ENCODE measurements around the gene KCNK4.

The KCNK4 gene

DNA sequence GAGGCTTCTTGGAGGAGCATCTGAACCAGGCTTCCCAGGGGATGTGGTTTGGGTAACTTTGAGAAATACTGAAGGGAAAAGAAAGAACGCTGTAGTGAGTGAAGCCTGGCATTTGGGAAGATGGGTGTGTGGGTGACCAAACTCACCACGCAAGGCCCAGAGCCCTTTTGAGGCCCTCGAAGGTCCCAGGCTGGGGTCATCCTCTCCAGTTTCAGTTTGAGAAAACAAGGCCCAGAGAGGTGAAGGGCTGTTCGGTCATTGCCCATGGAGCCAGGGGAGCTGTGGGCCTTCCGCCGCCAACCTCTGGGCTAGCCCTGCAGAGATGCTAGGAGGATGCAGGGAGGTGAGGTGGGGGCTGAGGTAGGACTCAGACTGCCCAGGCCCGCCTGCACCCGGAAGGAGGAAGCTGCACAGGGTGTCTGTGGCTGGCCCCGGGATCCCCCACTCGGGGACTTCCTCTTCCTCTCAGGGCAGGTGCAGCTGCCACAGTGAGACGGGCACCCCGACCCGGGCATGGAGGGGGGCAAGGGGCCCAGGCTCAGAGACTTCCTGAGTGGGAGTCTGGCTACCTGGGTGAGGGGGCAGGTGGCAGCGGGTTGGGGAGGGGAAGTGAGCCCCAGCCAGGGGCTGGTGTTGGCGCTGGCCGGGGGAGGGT lies 48.8 kb downstream of the KCNK4 start, which contains the start of gene CCDC88B:
Gene CCDC88B, plus strand, starts transcription at position 451 of the 655 bp plus-strand sequence. Its CDS starts 63 bp downstream, at position 514.
- Histone ChIP-seq H3K79me2 (ENCODE audit: insufficient read depth, low read length) (peaks cover 21% of the 10 kb centered on the region; the same call in 1 of the 2 replicates), H3K4me2 (ENCODE audit: low read depth, low read length, poor library complexity, severe bottlenecking) (peak within 1 kb of the TSS; percentile 82), H3K4me3 (ENCODE audit: low read length, poor library complexity, severe bottlenecking) (peak within 1 kb of the TSS; percentile 92), H3K36me3 (ENCODE audit: insufficient read depth, low read length) (no peaks in the 10 kb centered on the region), H3F3A (ENCODE audit: low read depth) (no peaks in the 10 kb centered on the region), H3K9me2 (replicated peaks; ENCODE audit: low read depth, low read length) (no peaks in the 10 kb centered on the region), H3K27me3 (ENCODE audit: insufficient read depth, low read length, poor library complexity, severe bottlenecking) (no peaks in the 10 kb centered on the region), H3K9ac (ENCODE audit: low read depth, low read length, poor library complexity, severe bottlenecking) (peak within 1 kb of the TSS; percentile 86), H3K9me3 (ENCODE audit: insufficient read depth, low read depth, low read length) (no peaks in the 10 kb centered on the region), H4K20me1 (ENCODE audit: insufficient read depth, low read length, poor library complexity, severe bottlenecking) (peaks cover 22% of the 10 kb centered on the region), H2AFZ (ENCODE audit: low read length) (peak within 1 kb of the TSS; percentile 74), H3K4me1 (ENCODE audit: insufficient read depth, low read length, poor library complexity, severe bottlenecking) (peaks cover 13% of the 10 kb centered on the region)
- TF ChIP-seq EZH2phosphoT487 (IDR thresholded peaks at IDR 0.05; ENCODE audit: borderline replicate concordance), result no peak
- TF ChIP-seq CTCF (conservative IDR thresholded peaks at IDR 0.05; ENCODE audit: low read length), result no peak

- peaks cover 21% of the 10 kb centered on the region; the same call in 1 of the 2 replicates for H3K79me2 ChIP-seq (ENCODE audit: insufficient read depth, low read length)
- peak overlapping the region; percentile 74 for H2AFZ ChIP-seq (ENCODE audit: low read length)
- H3K4me1 ChIP-seq (ENCODE audit: insufficient read depth, low read length, poor library complexity, severe bottlenecking), result peaks cover 13% of the 10 kb centered on the region
- H3K9me3 ChIP-seq (ENCODE audit: insufficient read depth, low read depth, low read length), result no peaks in the 10 kb centered on the region
- H3K4me2 ChIP-seq (ENCODE audit: low read depth, low read length, poor library complexity, severe bottlenecking), result peak overlapping the region; percentile 82
- peak overlapping the region; percentile 86 for H3K9ac ChIP-seq (ENCODE audit: low read depth, low read length, poor library complexity, severe bottlenecking)
- peak; percentile 38 for TF ChIP-seq CTCF (conservative IDR thresholded peaks at IDR 0.05; ENCODE audit: low read length)
- no peak for TF ChIP-seq EZH2phosphoT487 (IDR thresholded peaks at IDR 0.05; ENCODE audit: borderline replicate concordance)
- peak overlapping the region; percentile 92 for H3K4me3 ChIP-seq (ENCODE audit: low read length, poor library complexity, severe bottlenecking)
- peaks cover 22% of the 10 kb centered on the region for H4K20me1 ChIP-seq (ENCODE audit: insufficient read depth, low read length, poor library complexity, severe bottlenecking)
- no peaks in the 10 kb centered on the region; the same call in 1 of the 2 replicates for H3K36me3 ChIP-seq (ENCODE audit: insufficient read depth, low read length)
- H3K27me3 ChIP-seq (ENCODE audit: insufficient read depth, low read length, poor library complexity, severe bottlenecking), result no peaks in the 10 kb centered on the region
- H3K9me2 ChIP-seq (replicated peaks; ENCODE audit: low read depth, low read length), result no peaks in the 10 kb centered on the region
- no peaks in the 10 kb centered on the region for H3F3A ChIP-seq (ENCODE audit: low read depth)
These were observed 49.7 kb downstream of the KCNK4 start for GRCh38 chr11:64340671-64341335.

DNA sequence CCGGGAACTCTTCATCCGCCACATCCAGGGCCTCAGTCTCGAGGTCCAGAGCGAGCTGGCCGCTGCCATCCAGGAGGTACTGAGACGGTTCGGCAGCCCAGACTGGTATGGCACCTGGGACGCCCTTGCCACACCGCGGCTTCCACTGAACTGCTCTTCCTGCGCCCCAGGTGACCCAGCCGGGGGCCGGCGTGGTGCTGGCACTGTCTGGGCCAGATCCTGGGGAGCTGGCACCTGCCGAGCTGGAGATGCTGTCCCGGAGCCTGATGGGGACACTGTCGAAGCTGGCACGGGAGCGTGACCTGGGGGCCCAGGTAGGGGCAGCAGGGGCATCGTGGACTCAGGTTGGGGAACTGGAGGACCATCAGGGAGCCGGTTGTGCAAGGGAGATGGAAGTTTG lies 50.3 kb downstream of the KCNK4 start:
- Histone ChIP-seq H3K9me3 (ENCODE audit: insufficient read depth, low read depth, low read length) (no peaks in the 10 kb centered on the region), H3K9me2 (replicated peaks; ENCODE audit: low read depth, low read length) (no peaks in the 10 kb centered on the region), H3K36me3 (ENCODE audit: insufficient read depth, low read length) (no peaks in the 10 kb centered on the region; the same call in 1 of the 2 replicates), H3K79me2 (ENCODE audit: insufficient read depth, low read length) (peaks cover 21% of the 10 kb centered on the region; the same call in 1 of the 2 replicates), H2AFZ (ENCODE audit: low read length) (no peak overlapping the region), H3K4me1 (ENCODE audit: insufficient read depth, low read length, poor library complexity, severe bottlenecking) (peaks cover 13% of the 10 kb centered on the region), H3F3A (ENCODE audit: low read depth) (no peaks in the 10 kb centered on the region), H3K4me2 (ENCODE audit: low read depth, low read length, poor library complexity, severe bottlenecking) (peak overlapping the region; percentile 82), H4K20me1 (ENCODE audit: insufficient read depth, low read length, poor library complexity, severe bottlenecking) (peaks cover 22% of the 10 kb centered on the region), H3K9ac (ENCODE audit: low read depth, low read length, poor library complexity, severe bottlenecking) (no peak overlapping the region), H3K27me3 (ENCODE audit: insufficient read depth, low read length, poor library complexity, severe bottlenecking) (no peaks in the 10 kb centered on the region), H3K4me3 (ENCODE audit: low read length, poor library complexity, severe bottlenecking) (peak overlapping the region; percentile 92)
- TF ChIP-seq EZH2phosphoT487 (IDR thresholded peaks at IDR 0.05; ENCODE audit: borderline replicate concordance) (no peak), CTCF (conservative IDR thresholded peaks at IDR 0.05; ENCODE audit: low read length) (no peak)

Data from Loucy (cell line).